ENCODE results near the gene RCE1.

Gene RCE1

GRCh38 chr11:66858939-66859685 lies 15.9 kb downstream of the RCE1 start:
- CTCF ChIA-PET, result interaction anchor here (1.4 kb wide), 1 partner anchor 164 kb away, joined by 3 read pairs; no protein-coding TSS in a partner anchor
- POLR2A ChIA-PET, result no interaction called here
- no peak for TF ChIP-seq CTCF (IDR thresholded peaks at IDR 0.05; ENCODE audit: control extremely low read depth, extremely low read depth, low read depth, missing control alignments)
- DNase-seq (ENCODE audit: extremely low spot score), result no peak

- TF ChIP-seq CTCF (IDR thresholded peaks at IDR 0.05; ENCODE audit: control extremely low read depth, extremely low read depth, low read depth, missing control alignments), result no peak
- ChIA-PET CTCF (interaction anchor here (1.4 kb wide), 1 partner anchor 165 kb away, joined by 3 read pairs; no protein-coding TSS in a partner anchor), POLR2A (no interaction called here)
- no peak for DNase-seq (ENCODE audit: extremely low spot score)
Observed at GRCh38 chr11:66859686-66860448, 16.6 kb downstream of the RCE1 start.

- CTCF ChIA-PET, result interaction anchor here (0.9 to 1.4 kb wide), 2 partner anchors 9 to 165 kb away, joined by 3 read pairs; no protein-coding TSS in a partner anchor
- no peak for DNase-seq (ENCODE audit: extremely low spot score)
- POLR2A ChIA-PET, result no interaction called here
- no peak for TF ChIP-seq CTCF (IDR thresholded peaks at IDR 0.05; ENCODE audit: control extremely low read depth, extremely low read depth, low read depth, missing control alignments)
Observed at GRCh38 chr11:66860449-66860831, 17.2 kb downstream of the RCE1 start.

GRCh38 chr11:66861038-66861773 lies 18.0 kb downstream of the RCE1 start:
- DNase-seq (ENCODE audit: extremely low spot score), result no peak
- ChIA-PET CTCF (interaction anchor here (0.9 kb wide), 1 partner anchor 10 kb away, joined by 3 read pairs; no protein-coding TSS in a partner anchor), POLR2A (no interaction called here)
- no peak for TF ChIP-seq CTCF (IDR thresholded peaks at IDR 0.05; ENCODE audit: control extremely low read depth, extremely low read depth, low read depth, missing control alignments)

GRCh38 chr11:66861774-66862558 lies 18.7 kb downstream of the RCE1 start:
- no peak for DNase-seq (ENCODE audit: extremely low spot score)
- no peak for TF ChIP-seq CTCF (IDR thresholded peaks at IDR 0.05; ENCODE audit: control extremely low read depth, extremely low read depth, low read depth, missing control alignments)
- ChIA-PET CTCF (no interaction called here), POLR2A (no interaction called here)

All from GM10248 (cell line).